Psoas muscle (tissue), 8 donors: ENCODE measurements around the gene REC114. TPM values are rescaled to one million over a fixed set of nuclear protein-coding genes. Genes with fewer than 3 reads are reported as not detected.
"Not testable (repeated sequence)": the region's sequence is repeated elsewhere in the genome, so short reads cannot be mapped to it uniquely, and the experiment has no call there.

Experiments
- ATAC-seq, 4 donors: fragments of 200-7000 bp; cut with Tn5 transposase; one replicate each; pipeline ENCODE4 v1.9.1; 2020; ENCODE audit warnings: moderate library complexity in 3 of 4, mild to moderate bottlenecking in 2 of 4
- DNase-seq, 2 donors: peaks; one replicate each; pipeline ENCODE4 v3.0.0-alpha.2; 2020
- H3K27ac ChIP-seq: fragments of 200-600 bp; one replicate; pipeline ENCODE4 v1.8.0; 2022
- H3K27me3 ChIP-seq, 3 donors: fragments of 200-600 bp in 1 of 3; one replicate each; pipeline versions ENCODE4 v1.6.1 to v1.8.0; 2013 to 2022; ENCODE audit warnings: low read length in 2 of 3, mild to moderate bottlenecking in 2 of 3, moderate library complexity in 1 of 3; ENCODE audit not compliant: insufficient read depth in 3 of 3
- H3K36me3 ChIP-seq, 2 donors: fragments of 200-600 bp in 1 of 2; one replicate each; pipeline versions ENCODE4 v1.6.1 to v1.8.0; 2013 to 2022; ENCODE audit warnings: low read depth in 1 of 2, mild to moderate bottlenecking in 1 of 2, moderate library complexity in 1 of 2; ENCODE audit not compliant: insufficient read depth in 1 of 2
- H3K4me1 ChIP-seq: fragments of 200-600 bp; one replicate; pipeline ENCODE4 v1.8.0; 2022
- H3K4me3 ChIP-seq: fragments of 200-600 bp; one replicate; pipeline ENCODE4 v1.8.0; 2022; ENCODE audit warnings: mild to moderate bottlenecking
- H3K9me3 ChIP-seq: fragments of 200-600 bp; one replicate; pipeline ENCODE4 v1.8.0; 2022
- WGBS, 3 donors: extraction: QIAGEN DNeasy Blood & Tissue Kit; methylation state at CpG; one replicate each; pipeline versions ENCODE4 v1.1.6 to v1.1.7; 2013; 5-methylcytosine and 5-hydroxymethylcytosine counted together
- intact Hi-C, 2 donors: fragments of 100-400 bp; cut with DNase I; formaldehyde crosslinking; loops; one replicate each; pipeline versions ENCODE4 v1.11.0 to v1.14.2; 2022
- polyA plus RNA-seq, 3 donors: library from polyadenylated mRNA; stranded (reverse); fragments of 200-250 nt; gene quantifications; one replicate each; pipeline ENCODE4 v1.2.3, GENCODE V29; 2013
- total RNA-seq, 4 donors: library from RNA; stranded (reverse); fragmentation: NEBNext Ultra II Directional in 2 of 4; extraction: Animal tissue kit (Norgen Biotek cat#: 25700) in 2 of 4; gene quantifications; one replicate each; pipeline versions ENCODE4 v1.2.1 to v1.2.4, GENCODE V29; 2021 to 2023
- TF ChIP-seq, protein P1 (sequence below): fragments of 200-600 bp; IDR thresholded peaks from one replicate; pipeline ENCODE4 v1.8.0; 2022; ENCODE audit warnings: antibody characterized with exemption
- donor health status: healthy with polysubstance abuse.
- donor health status: DM: no; HTN: no; CAD: no; lungs with moderate emphysema.
- donor health status: Bipolar disorder and iron deficiency.
- donor health status: healthy.
- donor health status: DM: yes; HTN: yes; CAD: no.
- donor health status: DM: no; HTN: no; CAD: no.
- donor health status: DM: no; HTN: no; CAD: no.
- donor health status: DM: yes; HTN: yes; CAD: no.

REC114 gene
- total and polyA plus RNA-seq, 7 donors, result not detected

DNA sequence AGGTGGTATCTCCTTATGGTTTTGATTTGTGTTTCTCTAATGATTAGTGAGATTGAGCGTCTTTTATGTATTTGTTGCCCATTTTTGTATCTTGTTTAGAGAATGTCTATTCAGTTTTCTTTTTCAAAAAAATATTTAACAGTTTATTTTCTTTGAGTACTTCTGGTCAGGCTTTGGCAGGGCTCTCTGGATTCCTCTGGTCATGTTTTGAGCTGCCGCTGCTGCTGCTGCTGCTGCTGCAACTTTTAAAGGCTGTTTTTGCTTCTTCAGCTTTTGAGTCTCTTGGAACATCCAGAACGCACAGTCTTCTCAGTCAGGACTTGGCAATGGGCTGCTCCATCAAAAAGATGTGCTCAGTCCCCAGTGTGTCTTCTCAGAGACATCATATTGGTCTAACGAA is 40.1 kb downstream of the REC114 start:
- Histone ChIP-seq H3K4me3 (no peak overlapping the region), H3K27ac (no peak overlapping the region), H3K36me3 (no peaks in the 10 kb centered on the region), H3K9me3 (no peaks in the 10 kb centered on the region), H3K4me1 (no peaks in the 10 kb centered on the region), H3K27me3 (no peaks in the 10 kb centered on the region)
- DNase-seq (no peak), ATAC-seq (no peak)
- TF ChIP-seq, protein P1, sequence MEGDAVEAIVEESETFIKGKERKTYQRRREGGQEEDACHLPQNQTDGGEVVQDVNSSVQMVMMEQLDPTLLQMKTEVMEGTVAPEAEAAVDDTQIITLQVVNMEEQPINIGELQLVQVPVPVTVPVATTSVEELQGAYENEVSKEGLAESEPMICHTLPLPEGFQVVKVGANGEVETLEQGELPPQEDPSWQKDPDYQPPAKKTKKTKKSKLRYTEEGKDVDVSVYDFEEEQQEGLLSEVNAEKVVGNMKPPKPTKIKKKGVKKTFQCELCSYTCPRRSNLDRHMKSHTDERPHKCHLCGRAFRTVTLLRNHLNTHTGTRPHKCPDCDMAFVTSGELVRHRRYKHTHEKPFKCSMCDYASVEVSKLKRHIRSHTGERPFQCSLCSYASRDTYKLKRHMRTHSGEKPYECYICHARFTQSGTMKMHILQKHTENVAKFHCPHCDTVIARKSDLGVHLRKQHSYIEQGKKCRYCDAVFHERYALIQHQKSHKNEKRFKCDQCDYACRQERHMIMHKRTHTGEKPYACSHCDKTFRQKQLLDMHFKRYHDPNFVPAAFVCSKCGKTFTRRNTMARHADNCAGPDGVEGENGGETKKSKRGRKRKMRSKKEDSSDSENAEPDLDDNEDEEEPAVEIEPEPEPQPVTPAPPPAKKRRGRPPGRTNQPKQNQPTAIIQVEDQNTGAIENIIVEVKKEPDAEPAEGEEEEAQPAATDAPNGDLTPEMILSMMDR, result no peak
- WGBS, 3 donors, result 81 to 88% (median 84%) methylated on average over 4 of the region's 4 CpGs
- intact Hi-C loops, result no loop called here

DNA sequence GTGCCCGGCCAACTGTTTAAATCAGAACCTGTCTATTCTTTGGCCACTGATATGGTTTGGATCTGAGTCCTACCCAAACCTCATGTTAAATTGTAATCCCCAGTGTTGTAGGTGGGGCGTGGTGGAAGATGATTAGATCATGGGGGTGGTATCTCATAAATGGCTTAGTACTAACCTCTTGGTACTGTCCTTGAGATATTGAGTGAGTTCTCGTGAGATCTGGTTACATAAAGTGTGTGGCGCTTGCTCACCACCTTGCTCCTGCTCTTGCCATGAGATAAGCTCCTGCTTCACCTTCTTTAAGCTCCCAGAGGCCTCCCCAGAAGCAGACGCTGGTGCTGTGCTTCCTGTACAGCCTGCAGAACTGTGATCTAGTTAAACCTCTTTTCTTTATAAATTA is 42.4 kb downstream of the REC114 start:
- TF ChIP-seq, protein P1, result no peak
- 81 to 85% (median 84%) methylated on average over 5 of the region's 5 CpGs for WGBS, 3 donors

DNA sequence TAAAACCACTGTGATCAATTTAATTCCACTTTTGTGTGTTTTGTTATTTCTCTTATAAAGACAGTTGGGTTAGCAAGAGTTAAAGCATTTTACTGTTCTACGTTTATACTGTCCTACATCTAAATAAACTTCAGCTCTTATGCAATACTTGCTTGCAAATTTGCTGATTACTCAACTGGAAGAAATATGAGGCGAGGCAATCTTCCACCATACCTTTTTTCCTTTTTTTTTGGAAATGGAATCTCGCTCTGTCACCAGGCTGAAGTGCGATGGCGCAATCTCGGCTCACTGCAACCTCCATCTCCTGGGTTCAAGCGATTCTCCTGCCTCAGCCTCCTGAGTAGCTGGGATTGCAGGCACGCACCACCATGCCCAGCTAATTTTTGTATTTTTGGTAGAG is 42.9 kb downstream of the REC114 start:
- not testable (repeated sequence) for H3K36me3 ChIP-seq, ATAC-seq

More for the DNA sequence above, 42.4 kb downstream of the REC114 start:
- Histone ChIP-seq H3K36me3 (no peaks in the 10 kb centered on the region), H3K27ac (no peak overlapping the region), H3K4me3 (no peak overlapping the region), H3K27me3 (no peaks in the 10 kb centered on the region), H3K9me3 (no peaks in the 10 kb centered on the region), H3K4me1 (no peaks in the 10 kb centered on the region)
- ATAC-seq (no peak), DNase-seq (no peak)
- intact Hi-C loops, result no loop called here

DNA sequence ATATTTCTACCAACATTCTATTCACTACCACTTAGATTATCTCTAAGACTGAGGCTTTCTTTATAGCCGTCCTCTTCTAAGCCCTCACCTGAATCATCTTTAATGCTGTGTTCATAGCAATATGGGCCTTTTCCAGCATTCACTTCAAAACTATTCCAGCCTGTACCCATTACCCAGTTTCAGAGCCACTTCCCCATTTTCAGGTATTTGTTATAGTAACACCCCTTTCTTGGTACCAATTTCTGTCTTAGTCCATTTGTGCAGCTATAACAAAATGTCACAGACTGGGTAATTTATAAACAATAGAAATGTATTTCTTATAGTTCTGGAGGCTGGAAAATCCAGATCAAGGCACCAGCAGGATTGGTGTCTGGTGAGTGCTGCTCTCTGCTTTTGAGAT is 45.7 kb downstream of the REC114 start:
- no peak overlapping the region for H3K27ac ChIP-seq
- DNase-seq (no peak), ATAC-seq (no peak)
- H3K36me3 ChIP-seq, result no peaks in the 10 kb centered on the region
- H3K4me3 ChIP-seq, result no peak overlapping the region
- 50 to 88% (median 79%) methylated on average over 1 of the region's 1 CpG for WGBS, 3 donors
- no peaks in the 10 kb centered on the region for H3K4me1 ChIP-seq
- TF ChIP-seq, protein P1, result no peak
- no peaks in the 10 kb centered on the region for H3K27me3 ChIP-seq
- H3K9me3 ChIP-seq, result no peaks in the 10 kb centered on the region
- intact Hi-C loops, result no loop called here

More for the DNA sequence above, 42.9 kb downstream of the REC114 start:
- H3K27ac ChIP-seq, H3K4me1 ChIP-seq, intact Hi-C loops, H3K27me3 ChIP-seq, H3K9me3 ChIP-seq, H3K4me3 ChIP-seq, DNase-seq: not testable (repeated sequence)
- 78 to 83% (median 83%) methylated on average over 8 of the region's 8 CpGs for WGBS, 3 donors

DNA sequence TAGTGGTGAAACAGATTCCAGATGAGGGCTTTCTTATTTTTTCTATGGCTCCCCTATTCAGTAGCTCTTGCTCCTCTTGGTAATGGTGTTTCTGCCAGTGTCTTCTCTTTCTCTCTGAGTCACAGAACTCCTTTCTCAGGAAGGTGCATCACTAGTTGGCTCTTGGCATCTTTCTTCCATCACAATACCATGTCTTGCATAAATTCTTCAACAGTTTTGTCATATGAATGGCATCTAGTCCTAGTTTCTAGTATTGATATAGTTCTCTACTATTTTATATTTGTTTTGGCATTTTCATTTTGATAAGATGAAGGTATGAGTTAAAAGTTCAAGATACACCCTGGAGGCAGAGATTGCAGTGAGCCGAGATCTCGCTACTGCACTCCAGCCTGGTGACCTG is 51.0 kb downstream of the REC114 start:
- DNase-seq, result no peak
- Histone ChIP-seq H3K4me3 (no peak overlapping the region), H3K4me1 (no peaks in the 10 kb centered on the region), H3K27me3 (peaks cover 0 to 3% (median 0%) of the 10 kb centered on the region in 3 donors), H3K9me3 (no peaks in the 10 kb centered on the region), H3K27ac (no peak overlapping the region), H3K36me3 (no peaks in the 10 kb centered on the region)
- intact Hi-C loops, result no loop called here
- TF ChIP-seq, protein P1, result no peak
- ATAC-seq, result no peak
- 95 to 98% (median 98%) methylated on average over 2 of the region's 2 CpGs for WGBS, 3 donors
